ENCODE measurements around the gene CCNG1.

GRCh38 chr5:163459819-163460561 is 22.6 kb downstream of the CCNG1 start, which contains the start of gene NUDCD2:
- TF ChIP-seq, protein P1, sequence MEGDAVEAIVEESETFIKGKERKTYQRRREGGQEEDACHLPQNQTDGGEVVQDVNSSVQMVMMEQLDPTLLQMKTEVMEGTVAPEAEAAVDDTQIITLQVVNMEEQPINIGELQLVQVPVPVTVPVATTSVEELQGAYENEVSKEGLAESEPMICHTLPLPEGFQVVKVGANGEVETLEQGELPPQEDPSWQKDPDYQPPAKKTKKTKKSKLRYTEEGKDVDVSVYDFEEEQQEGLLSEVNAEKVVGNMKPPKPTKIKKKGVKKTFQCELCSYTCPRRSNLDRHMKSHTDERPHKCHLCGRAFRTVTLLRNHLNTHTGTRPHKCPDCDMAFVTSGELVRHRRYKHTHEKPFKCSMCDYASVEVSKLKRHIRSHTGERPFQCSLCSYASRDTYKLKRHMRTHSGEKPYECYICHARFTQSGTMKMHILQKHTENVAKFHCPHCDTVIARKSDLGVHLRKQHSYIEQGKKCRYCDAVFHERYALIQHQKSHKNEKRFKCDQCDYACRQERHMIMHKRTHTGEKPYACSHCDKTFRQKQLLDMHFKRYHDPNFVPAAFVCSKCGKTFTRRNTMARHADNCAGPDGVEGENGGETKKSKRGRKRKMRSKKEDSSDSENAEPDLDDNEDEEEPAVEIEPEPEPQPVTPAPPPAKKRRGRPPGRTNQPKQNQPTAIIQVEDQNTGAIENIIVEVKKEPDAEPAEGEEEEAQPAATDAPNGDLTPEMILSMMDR (IDR thresholded peaks at IDR 0.05), result peak; percentile 48
- no peak for TF ChIP-seq REST (IDR thresholded peaks at IDR 0.05; ENCODE audit: insufficient read depth in 1 of 2, low read depth in 2 of 2, low read length in 1 of 2)

Data from Panc1 (cell line).